ENCODE measurements around the gene KCTD3. TPM values are rescaled to one million over a fixed set of nuclear protein-coding genes. Genes with fewer than 3 reads are reported as not detected.

Gene KCTD3
- total and polyA plus RNA-seq, 2 of the 13 experiments (the other 11 are each of a cell fraction or from before 2014, with no cell fraction given), result 49.8 to 68.1 TPM

GRCh38 chr1:215625949-215626348 lies 58.8 kb downstream of the KCTD3 start:
- no peak overlapping the region for H3K9ac ChIP-seq (ENCODE audit: insufficient read depth, low read depth, low read length)
- no peaks in the 10 kb centered on the region for H4K20me1 ChIP-seq (ENCODE audit: insufficient read depth, low read length)
- no peak for TF ChIP-seq ZBTB33 (CRISPR knock-in tag; IDR thresholded peaks at IDR 0.05)
- TF ChIP-seq ZNF629 (CRISPR knock-in tag; conservative IDR thresholded peaks at IDR 0.05), result peak; percentile 61
- TF ChIP-seq TFAP4 (IDR thresholded peaks at IDR 0.05; ENCODE audit: borderline replicate concordance, low read depth), result no peak
- no peak for FAIRE-seq
- no peak for ATAC-seq
- no peak overlapping the region for H3K27ac ChIP-seq (ENCODE audit: extremely low read length, insufficient read depth, low read length)
- H2AFZ ChIP-seq (ENCODE audit: low read length), result no peak overlapping the region
- no peak for DNase-seq (ENCODE audit: low spot score)
- no peak overlapping the region for H3K4me2 ChIP-seq (ENCODE audit: low read depth, low read length)
- H3K27me3 ChIP-seq (ENCODE audit: control insufficient read depth in 1 of 2, insufficient read depth in 2 of 2, low read length in 2 of 2), result no peaks in the 10 kb centered on the region
- BruUV-seq (replicated peaks), result no TSS peak
- H3K79me2 ChIP-seq (ENCODE audit: insufficient read depth, low read length), result no peaks in the 10 kb centered on the region
- intact Hi-C loops (cut with micrococcal nuclease; ENCODE audit: unreplicated experiment), result no loop called here
- H3K36me3 ChIP-seq (replicated peaks in 1 of 2; ENCODE audit: control insufficient read depth in 1 of 2, insufficient read depth in 2 of 2, low read length in 2 of 2), result peaks cover 0 to 4% of the 10 kb centered on the region in 2 experiments; a peak in 2 of 5 replicates
- CTCF ChIA-PET (ENCODE audit: low intra/inter-chr PET ratio, low total read pairs), result no interaction called here
- H3K4me3 ChIP-seq (replicated peaks in 1 of 3; ENCODE audit: insufficient read depth in 1 of 3, low read depth in 2 of 3, low read length in 3 of 3), result no peak overlapping the region
- POLR2A ChIA-PET, result no interaction called here
- H3K9me3 ChIP-seq (ENCODE audit: low read length), result no peaks in the 10 kb centered on the region
- in situ Hi-C loops (cut with HindIII; ENCODE audit: extremely low pct_ligation_motif_present, low pct_unique_long_range_greater_than_20kb), result no loop called here
- 0 out of 2 replicates have a peak, but pooled peaks cover under 1% of the 10 kb centered on the region for H3K4me1 ChIP-seq (ENCODE audit: insufficient read depth, low read length)

GRCh38 chr1:215631040-215631439 lies 63.9 kb downstream of the KCTD3 start:
- POLR2A ChIA-PET, result no interaction called here
- in situ Hi-C loops (cut with HindIII; ENCODE audit: extremely low pct_ligation_motif_present, low pct_unique_long_range_greater_than_20kb) (no loop called here), intact Hi-C loops (cut with micrococcal nuclease; ENCODE audit: unreplicated experiment) (no loop called here)
- TF ChIP-seq ZFP82 (CRISPR knock-in tag; IDR thresholded peaks at IDR 0.05; ENCODE audit: borderline replicate concordance), result no peak
- TF ChIP-seq ZNF124 (CRISPR knock-in tag; IDR thresholded peaks at IDR 0.05), result no peak
- no peak for TF ChIP-seq TFDP1 (CRISPR knock-in tag; IDR thresholded peaks at IDR 0.05; ENCODE audit: borderline replicate concordance)
- TF ChIP-seq RCOR2 (CRISPR knock-in tag; IDR thresholded peaks at IDR 0.05), result no peak
- TF ChIP-seq ZFP91 (CRISPR knock-in tag; IDR thresholded peaks at IDR 0.05; ENCODE audit: borderline replicate concordance), result no peak
- no peak for TF ChIP-seq SATB2 (CRISPR knock-in tag; IDR thresholded peaks at IDR 0.05)
- TF ChIP-seq E2F5 (CRISPR knock-in tag; conservative IDR thresholded peaks at IDR 0.05), result no peak
- no peak for TF ChIP-seq PPARG (CRISPR knock-in tag; conservative IDR thresholded peaks at IDR 0.05)

More at GRCh38 chr1:215631040-215631439, 63.9 kb downstream of the KCTD3 start:
- Histone ChIP-seq H2AFZ (ENCODE audit: low read length) (no peak overlapping the region), H3K36me3 (replicated peaks in 1 of 2; ENCODE audit: control insufficient read depth in 1 of 2, insufficient read depth in 2 of 2, low read length in 2 of 2) (no peaks in the 10 kb centered on the region), H4K20me1 (ENCODE audit: insufficient read depth, low read length) (no peaks in the 10 kb centered on the region), H3K9ac (ENCODE audit: insufficient read depth, low read depth, low read length) (no peak overlapping the region), H3K4me1 (ENCODE audit: insufficient read depth, low read length) (peaks cover 44% of the 10 kb centered on the region), H3K4me2 (ENCODE audit: low read depth, low read length) (no peak overlapping the region), H3K27me3 (ENCODE audit: control insufficient read depth in 1 of 2, insufficient read depth in 2 of 2, low read length in 2 of 2) (no peaks in the 10 kb centered on the region), H3K79me2 (ENCODE audit: insufficient read depth, low read length) (no peaks in the 10 kb centered on the region), H3K4me3 (replicated peaks in 1 of 3; ENCODE audit: insufficient read depth in 1 of 3, low read depth in 2 of 3, low read length in 3 of 3) (no peak overlapping the region), H3K27ac (ENCODE audit: extremely low read length, insufficient read depth, low read length) (no peak overlapping the region), H3K9me3 (ENCODE audit: low read length) (no peaks in the 10 kb centered on the region)
- DNase-seq (ENCODE audit: low spot score), result no peak
- CTCF ChIA-PET (ENCODE audit: low intra/inter-chr PET ratio, low total read pairs), result no interaction called here
- no peak for FAIRE-seq
- no TSS peak for BruUV-seq (replicated peaks)
- 21% methylated on average over 1 of the region's 1 CpG for WGBS (ENCODE audit: low lambda C conversion rate)
- ATAC-seq, result no peak

Measured in HepG2 (cell line).